Uterine smooth muscle cell (primary cell): ENCODE measurements around the gene SSTR1. TPM values are rescaled to one million over a fixed set of nuclear protein-coding genes. Genes with fewer than 3 reads are reported as not detected.

Experiments
- total RNA-seq: library from RNA; depleted of rRNA; stranded (reverse); fragments of >200 nt; gene quantifications from 2 replicates; pipeline ENCODE4 v1.2.3, GENCODE V29; 2014

Gene SSTR1
- total RNA-seq, result 6.8 and 22.0 TPM in 2 replicates

GRCh38 chr14:38207736-38208617 lies at the start of gene SSTR1:
Gene SSTR1, plus strand, starts transcription at chr14:38207904. Its CDS starts 1,486 bp downstream, at chr14:38209390.

GRCh38 chr14:38255673-38256532 lies 48.2 kb downstream of the SSTR1 start, which contains the start of gene CLEC14A:
Gene CLEC14A, minus strand, starts transcription at chr14:38256093. Its CDS starts 71 bp downstream, at chr14:38256022.

Other genes starting within 250 kb of the SSTR1 start
- gene CLEC14A, start 48.2 kb downstream of the SSTR1 start, total RNA-seq, result 1.00 and 2.4 TPM in 2 replicates